Kasumi-1 (cell line): ENCODE measurements around the gene PSMD12.

Source experiments
- DNase-seq, 2 experiments: peaks; one replicate each; lab custom pipeline; 2025; lab: John Stamatoyannopoulos, UW

PSMD12 gene

GRCh38 chr17:67386965-67387551 lies 20.7 kb upstream of the PSMD12 start:
- DNase-seq: peak; percentile 60 to 74

GRCh38 chr17:67385122-67385988 lies 19.0 kb upstream of the PSMD12 start:
- DNase-seq: no peak

GRCh38 chr17:67381929-67382257 lies 15.5 kb upstream of the PSMD12 start:
- no peak for DNase-seq

- DNase-seq: no peak
Measured at GRCh38 chr17:67379251-67379630, 12.9 kb upstream of the PSMD12 start.

GRCh38 chr17:67378454-67379250 lies 12.3 kb upstream of the PSMD12 start:
- peak; percentile 68 to 79 for DNase-seq

GRCh38 chr17:67377488-67378453 lies 11.4 kb upstream of the PSMD12 start:
- peak; percentile 77 to 82 for DNase-seq

GRCh38 chr17:67376737-67377487 lies 10.5 kb upstream of the PSMD12 start, which contains the start of gene PITPNC1:
Gene PITPNC1 (plus strand): TSS chr17:67377281.
- peak; percentile 90 to 91 for DNase-seq

GRCh38 chr17:67376415-67376736 lies 10.0 kb upstream of the PSMD12 start:
- peak; percentile 33 to 52 for DNase-seq

- DNase-seq: no peak
Measured at GRCh38 chr17:67375716-67376115, 9.3 kb upstream of the PSMD12 start.

GRCh38 chr17:67375054-67375427 lies 8.7 kb upstream of the PSMD12 start:
- DNase-seq: no peak

GRCh38 chr17:67374329-67375053 lies 8.1 kb upstream of the PSMD12 start:
- DNase-seq: peak; percentile 98

- DNase-seq: no peak
Measured at GRCh38 chr17:67372751-67373150, 6.4 kb upstream of the PSMD12 start.

GRCh38 chr17:67369676-67370075 lies 3.3 kb upstream of the PSMD12 start:
- no peak for DNase-seq

- peak; percentile 66 to 68 for DNase-seq
Measured at GRCh38 chr17:67365738-67366192, 612 bp downstream of the PSMD12 start.

- no peak for DNase-seq
Measured at GRCh38 chr17:67364847-67365737, 1.3 kb downstream of the PSMD12 start.

- DNase-seq: no peak
Measured at GRCh38 chr17:67362173-67362572, 4.2 kb downstream of the PSMD12 start.

GRCh38 chr17:67360880-67361279 lies 5.5 kb downstream of the PSMD12 start:
- DNase-seq: no peak

GRCh38 chr17:67359960-67360791 lies 6.2 kb downstream of the PSMD12 start:
- DNase-seq: peak; percentile 88 to 90
